ENCODE measurements around the gene NRIP1.

Gene NRIP1

DNA sequence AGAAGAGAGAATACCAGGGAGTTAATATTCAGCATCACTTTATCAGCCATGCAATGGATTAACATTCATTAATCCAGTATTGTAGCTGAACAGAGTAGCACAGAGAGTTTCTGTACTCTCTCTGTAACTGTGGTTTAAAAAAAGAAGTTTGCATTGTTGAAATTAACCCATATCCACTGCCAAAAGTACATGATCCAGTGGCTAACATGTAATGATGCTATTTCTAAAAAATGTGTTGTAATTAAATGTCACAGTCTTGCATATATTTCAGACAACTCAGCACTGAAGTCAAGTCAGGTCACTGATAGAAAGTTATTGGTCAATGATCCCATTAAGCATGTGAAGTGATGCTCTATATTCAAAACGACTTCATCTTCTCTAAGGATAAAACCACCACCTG is 141.3 kb downstream of the NRIP1 start:
- no peak for DNase-seq

DNA sequence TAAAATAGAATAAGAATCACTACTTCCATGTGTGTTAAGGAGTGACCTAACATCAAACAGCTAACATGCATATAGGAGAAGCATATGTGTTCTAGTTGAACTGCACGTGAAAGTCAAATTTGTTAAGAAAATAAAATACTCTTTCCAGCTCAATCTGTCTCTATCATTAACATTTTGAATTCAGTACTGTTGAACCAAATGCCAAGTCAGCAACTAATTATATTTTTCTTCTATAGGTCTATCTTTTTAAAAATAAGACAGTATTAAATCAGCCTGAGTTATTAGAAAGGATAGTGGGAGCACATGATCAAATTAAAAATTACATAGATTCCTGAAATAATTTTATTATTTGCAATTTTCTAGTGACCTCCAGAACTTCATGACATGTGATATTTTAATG is 141.8 kb downstream of the NRIP1 start:
- no peak for DNase-seq

DNA sequence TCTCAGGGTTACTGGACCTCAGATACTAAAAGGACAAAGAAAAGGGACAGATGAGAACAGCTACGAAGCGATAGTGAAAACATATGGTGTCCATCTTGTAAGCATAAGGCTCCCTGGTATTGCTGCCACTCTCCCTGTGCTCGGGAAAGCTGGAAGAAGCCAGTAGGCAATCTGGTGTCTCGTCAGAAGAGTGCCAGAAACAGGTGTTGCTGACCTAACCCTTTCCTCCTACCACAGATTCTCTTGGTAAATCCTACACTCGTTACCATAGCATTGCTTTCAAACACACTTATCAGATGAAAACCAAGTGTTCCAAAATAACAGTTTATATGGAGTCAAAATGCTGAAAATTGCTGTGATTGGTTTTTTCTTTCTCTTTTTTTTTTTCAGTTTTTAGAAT is 146.3 kb downstream of the NRIP1 start:
- DNase-seq, result no peak

DNA sequence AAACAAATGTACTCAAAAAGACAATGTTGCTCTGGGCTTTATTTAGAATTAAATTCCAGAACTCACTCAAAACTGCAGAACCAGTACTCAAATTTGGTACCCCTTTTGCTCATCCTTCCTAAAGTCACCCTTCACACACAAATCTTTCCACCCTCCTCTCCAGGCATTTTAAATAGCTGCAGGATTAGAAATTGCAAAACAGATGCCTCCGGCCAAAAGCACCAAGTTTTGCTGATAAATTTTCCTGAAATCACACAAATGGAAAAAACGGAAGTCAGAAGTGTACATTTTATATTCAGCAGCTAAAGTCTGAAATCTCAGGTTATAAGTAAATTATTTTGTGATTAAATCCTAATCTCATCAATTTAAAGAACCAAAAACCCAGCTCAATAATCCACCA is 147.0 kb downstream of the NRIP1 start:
- DNase-seq, result no peak

DNA sequence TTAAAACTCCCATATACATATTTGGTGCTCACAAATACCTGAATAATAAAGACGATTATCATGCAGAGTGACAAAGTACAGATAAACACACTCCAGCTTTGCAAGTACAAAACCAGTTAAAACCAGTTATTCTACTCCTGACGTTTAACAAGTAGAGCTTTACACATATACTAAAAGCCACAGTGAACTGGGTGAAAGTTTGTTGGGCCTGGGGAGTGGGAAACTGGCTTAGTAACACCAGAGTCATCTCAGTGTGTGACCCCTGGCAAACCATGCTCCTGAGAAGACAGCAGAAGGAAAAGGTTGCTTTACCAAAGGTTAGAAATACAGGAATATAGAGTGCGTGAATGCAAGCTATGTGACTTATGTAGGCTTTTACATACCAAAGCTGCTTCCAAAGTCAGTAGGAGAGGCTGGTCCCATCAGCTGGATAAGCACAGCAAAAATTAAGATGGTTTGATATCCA is 148.1 kb downstream of the NRIP1 start:
- no peak for DNase-seq

DNA sequence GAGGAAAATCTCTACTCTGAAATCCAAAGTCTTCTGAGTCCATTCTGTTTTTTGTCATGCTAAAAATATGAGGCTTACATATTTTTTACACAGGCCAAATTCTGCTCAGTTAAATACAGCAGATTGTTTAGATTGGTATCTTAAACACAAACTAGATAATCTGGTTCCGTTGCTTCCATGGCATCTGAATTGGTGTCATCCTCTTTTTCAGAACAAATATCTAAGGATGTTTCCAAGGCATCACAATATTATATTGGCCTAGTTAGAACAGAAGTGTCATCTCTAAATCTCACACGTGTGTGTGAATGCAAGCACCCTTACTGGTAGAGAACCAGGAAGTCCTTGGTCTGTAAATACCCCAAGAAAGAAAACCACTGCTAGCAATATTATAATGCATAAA is 151.2 kb downstream of the NRIP1 start:
- no peak for DNase-seq

DNA sequence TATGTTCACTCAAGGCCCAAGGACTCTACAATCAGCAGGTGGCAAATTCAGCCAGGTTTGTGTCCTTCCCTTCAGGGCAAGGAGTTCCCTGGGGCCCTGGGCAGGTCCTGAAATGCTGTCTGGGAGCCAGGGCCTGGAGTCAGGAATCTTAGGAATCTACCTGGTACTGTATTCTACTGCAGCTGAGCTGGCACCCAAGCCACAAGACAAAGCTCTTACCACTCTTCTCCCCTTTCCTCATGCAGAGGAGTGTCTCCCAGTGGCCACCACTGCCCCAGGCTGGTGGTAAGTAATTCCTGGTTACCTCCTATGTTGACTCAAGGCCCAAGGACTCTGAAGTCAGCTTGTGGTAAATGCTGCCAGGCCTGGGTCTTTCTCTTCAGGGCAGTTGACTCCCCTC is 153.4 kb downstream of the NRIP1 start:
- DNase-seq, result no peak

All from hypothalamus (tissue), 51 donors.